C4-2B (cell line): ENCODE measurements around the gene ZNF598.

Source experiments
- H3K27ac ChIP-seq: fragments of 450-650 bp; 2 replicates; pipeline ENCODE4 v1.5.1; 2017
- ZFX ChIP-seq: fragments of 450-650 bp; IDR thresholded peaks from 2 replicates; pipeline ENCODE4 v1.6.1; 2017
- TF ChIP-seq, protein P1 (sequence below): fragments of 450-650 bp; conservative IDR thresholded peaks from 2 replicates; pipeline ENCODE4 v1.5.1; 2017; ENCODE audit warnings: mild to moderate bottlenecking

ZNF598 gene

DNA sequence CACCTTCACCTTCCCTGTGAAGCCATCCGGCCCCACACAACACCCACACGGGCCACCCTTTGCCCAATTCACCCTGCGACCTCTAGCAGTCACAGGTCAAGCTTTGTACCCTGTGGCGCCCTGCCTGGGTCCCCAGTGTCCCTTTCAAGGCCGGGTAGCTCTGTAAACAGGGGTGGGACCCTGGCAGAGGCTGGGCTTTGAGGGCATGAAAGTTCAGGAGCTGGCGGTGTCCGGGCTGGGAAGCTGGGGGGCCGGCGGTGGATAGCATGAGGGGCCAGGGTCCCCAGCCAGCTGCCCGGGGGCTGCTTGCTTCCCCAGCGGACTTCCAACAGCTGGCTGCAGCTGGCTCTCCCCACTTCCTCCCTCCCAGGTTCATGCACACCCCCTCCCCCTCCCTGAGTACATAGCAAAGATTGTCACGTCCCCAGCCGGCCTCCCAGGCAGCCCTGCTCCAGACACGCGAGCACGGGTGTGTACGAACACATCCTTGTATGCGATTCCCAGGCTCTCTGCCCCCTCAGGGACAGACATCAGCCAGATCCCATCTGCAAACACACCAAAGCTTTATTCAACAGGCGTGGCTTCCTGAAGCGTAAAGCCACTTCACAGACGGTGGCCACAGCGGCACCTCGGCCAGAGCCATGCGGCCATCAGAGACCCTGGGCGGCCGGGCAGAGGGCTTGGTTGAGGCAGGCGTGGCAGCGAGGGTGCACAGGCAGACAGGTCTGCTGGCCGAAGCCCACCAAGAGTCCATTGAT, 29.8 kb upstream of the ZNF598 start:
- peak overlapping the region; percentile 64 for H3K27ac ChIP-seq
- no peak for TF ChIP-seq ZFX
- TF ChIP-seq, protein P1, sequence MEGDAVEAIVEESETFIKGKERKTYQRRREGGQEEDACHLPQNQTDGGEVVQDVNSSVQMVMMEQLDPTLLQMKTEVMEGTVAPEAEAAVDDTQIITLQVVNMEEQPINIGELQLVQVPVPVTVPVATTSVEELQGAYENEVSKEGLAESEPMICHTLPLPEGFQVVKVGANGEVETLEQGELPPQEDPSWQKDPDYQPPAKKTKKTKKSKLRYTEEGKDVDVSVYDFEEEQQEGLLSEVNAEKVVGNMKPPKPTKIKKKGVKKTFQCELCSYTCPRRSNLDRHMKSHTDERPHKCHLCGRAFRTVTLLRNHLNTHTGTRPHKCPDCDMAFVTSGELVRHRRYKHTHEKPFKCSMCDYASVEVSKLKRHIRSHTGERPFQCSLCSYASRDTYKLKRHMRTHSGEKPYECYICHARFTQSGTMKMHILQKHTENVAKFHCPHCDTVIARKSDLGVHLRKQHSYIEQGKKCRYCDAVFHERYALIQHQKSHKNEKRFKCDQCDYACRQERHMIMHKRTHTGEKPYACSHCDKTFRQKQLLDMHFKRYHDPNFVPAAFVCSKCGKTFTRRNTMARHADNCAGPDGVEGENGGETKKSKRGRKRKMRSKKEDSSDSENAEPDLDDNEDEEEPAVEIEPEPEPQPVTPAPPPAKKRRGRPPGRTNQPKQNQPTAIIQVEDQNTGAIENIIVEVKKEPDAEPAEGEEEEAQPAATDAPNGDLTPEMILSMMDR = no peak

GRCh38 chr16:2038382-2039231, 29.0 kb upstream of the ZNF598 start:
- peak overlapping the region; percentile 64 for H3K27ac ChIP-seq
- TF ChIP-seq ZFX = no peak
- TF ChIP-seq, protein P1 = no peak

GRCh38 chr16:2037647-2038381, 28.2 kb upstream of the ZNF598 start:
- TF ChIP-seq ZFX = no peak
- TF ChIP-seq, protein P1 = no peak
- no peak overlapping the region for H3K27ac ChIP-seq

GRCh38 chr16:2037115-2037514, 27.5 kb upstream of the ZNF598 start:
- no peak overlapping the region for H3K27ac ChIP-seq
- TF ChIP-seq, protein P1 = no peak
- TF ChIP-seq ZFX = no peak

DNA sequence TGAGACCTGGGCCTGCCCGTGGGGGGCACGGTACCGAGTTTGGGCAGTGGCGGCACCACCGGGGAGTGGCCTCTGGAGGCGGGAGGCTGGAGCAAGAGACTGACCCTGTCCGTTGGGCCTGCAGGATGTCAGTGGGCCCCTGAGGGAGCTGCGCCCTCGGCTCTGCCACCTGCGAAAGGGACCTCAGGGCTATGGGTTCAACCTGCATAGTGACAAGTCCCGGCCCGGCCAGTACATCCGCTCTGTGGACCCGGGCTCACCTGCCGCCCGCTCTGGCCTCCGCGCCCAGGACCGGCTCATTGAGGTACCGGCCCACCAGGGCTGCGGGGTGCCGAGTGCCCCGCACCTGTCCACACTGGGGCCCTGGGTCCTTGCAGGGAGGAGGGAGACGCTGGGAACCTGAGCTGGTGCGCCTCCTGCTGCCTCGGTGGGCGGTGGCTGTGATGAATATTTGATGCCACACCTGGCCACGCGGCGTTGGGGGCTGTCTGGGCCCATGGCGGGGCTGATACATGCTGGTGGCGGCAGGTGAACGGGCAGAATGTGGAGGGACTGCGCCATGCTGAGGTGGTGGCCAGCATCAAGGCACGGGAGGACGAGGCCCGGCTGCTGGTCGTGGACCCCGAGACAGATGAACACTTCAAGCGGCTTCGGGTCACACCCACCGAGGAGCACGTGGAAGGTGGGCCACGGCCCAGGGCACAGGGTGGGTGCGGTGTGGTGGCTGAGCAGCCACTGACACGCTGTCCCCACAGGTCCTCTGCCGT, 26.8 kb upstream of the ZNF598 start:
- no peak overlapping the region for H3K27ac ChIP-seq
- TF ChIP-seq, protein P1 = no peak
- no peak for TF ChIP-seq ZFX

GRCh38 chr16:2035431-2036199, 26.0 kb upstream of the ZNF598 start:
- TF ChIP-seq ZFX = no peak
- TF ChIP-seq, protein P1 = no peak
- H3K27ac ChIP-seq = no peak overlapping the region
